Fibroblast of skin of right biceps (primary cell): ENCODE data around the gene MANSC1.
"Not testable (repeated sequence)": the region's sequence is repeated elsewhere in the genome, so short reads cannot be mapped to it uniquely, and the experiment has no call there.

Experiments
- DNase-seq: peaks from one replicate; pipeline ENCODE4 v3.0.0-alpha.2; 2013

MANSC1 gene

GRCh38 chr12:12364787-12365445 is 14.9 kb upstream of the MANSC1 start:
- no peak for DNase-seq

GRCh38 chr12:12358528-12358927 is 8.5 kb upstream of the MANSC1 start:
- no peak for DNase-seq

- no peak for DNase-seq
Measured at GRCh38 chr12:12357719-12358461, 7.8 kb upstream of the MANSC1 start.

GRCh38 chr12:12356896-12357718 is 7.1 kb upstream of the MANSC1 start, which contains the start of gene BORCS5:
Gene BORCS5, plus strand, starts transcription at chr12:12357078. Its CDS starts 374 bp downstream, at chr12:12357452.
- DNase-seq, result peak; percentile 92

- DNase-seq, result no peak
Measured at GRCh38 chr12:12356467-12356895, 6.4 kb upstream of the MANSC1 start.

GRCh38 chr12:12353807-12354206 is 3.8 kb upstream of the MANSC1 start:
- DNase-seq, result no peak

GRCh38 chr12:12353276-12353675 is 3.2 kb upstream of the MANSC1 start:
- no peak for DNase-seq

- not testable (repeated sequence) for DNase-seq
Measured at GRCh38 chr12:12351468-12352185, 1.6 kb upstream of the MANSC1 start.

GRCh38 chr12:12350868-12351463 is 924 bp upstream of the MANSC1 start:
- no peak for DNase-seq

GRCh38 chr12:12338527-12339168 is 11.4 kb downstream of the MANSC1 start:
- DNase-seq, result no peak

GRCh38 chr12:12336511-12336910 is 13.5 kb downstream of the MANSC1 start:
- DNase-seq, result no peak

GRCh38 chr12:12336049-12336411 is 14.0 kb downstream of the MANSC1 start:
- no peak for DNase-seq

- peak; percentile 53 for DNase-seq
Measured at GRCh38 chr12:12334367-12335040, 15.5 kb downstream of the MANSC1 start.

- peak; percentile 18 for DNase-seq
Measured at GRCh38 chr12:12333407-12334366, 16.4 kb downstream of the MANSC1 start.

- DNase-seq, result no peak
Measured at GRCh38 chr12:12331896-12332295, 18.1 kb downstream of the MANSC1 start.

GRCh38 chr12:12331244-12331771 is 18.7 kb downstream of the MANSC1 start:
- peak; percentile 44 for DNase-seq

- DNase-seq, result peak; percentile 68
Measured at GRCh38 chr12:12327802-12328201, 22.2 kb downstream of the MANSC1 start.

GRCh38 chr12:12326262-12326661 is 23.8 kb downstream of the MANSC1 start:
- no peak for DNase-seq

GRCh38 chr12:12323591-12323990 is 26.5 kb downstream of the MANSC1 start:
- DNase-seq, result peak; percentile 94

GRCh38 chr12:12323118-12323517 is 26.9 kb downstream of the MANSC1 start:
- no peak for DNase-seq
